GM13977 (cell line): ENCODE measurements around the gene PDPR.
"Not testable (repeated sequence)": the region's sequence is repeated elsewhere in the genome, so short reads cannot be mapped to it uniquely, and the experiment has no call there.

Experiments used
- DNase-seq: peaks from one replicate; pipeline ENCODE4 v3.0.0; 2012; ENCODE audit warnings: low spot score
- in situ Hi-C: fragments of 300-500 bp; cut with MboI; formaldehyde crosslinking; loops from one replicate; pipeline ENCODE4 v1.12.0; 2022; ENCODE audit warnings: low sequenced_read_pairs, low pct_unique_long_range_greater_than_20kb, mixed read lengths, inconsistent platforms; ENCODE audit not compliant: unreplicated experiment
- TF ChIP-seq, protein P1 (sequence below): IDR thresholded peaks from 2 replicates; pipeline ENCODE4 v1.5.1; 2012; ENCODE audit warnings: mild to moderate bottlenecking, control low read depth; ENCODE audit not compliant: insufficient read depth; ENCODE audit errors: extremely low read depth, missing control alignments

PDPR gene

GRCh38 chr16:70151941-70152509, 37.9 kb downstream of the PDPR start:
- TF ChIP-seq, protein P1, sequence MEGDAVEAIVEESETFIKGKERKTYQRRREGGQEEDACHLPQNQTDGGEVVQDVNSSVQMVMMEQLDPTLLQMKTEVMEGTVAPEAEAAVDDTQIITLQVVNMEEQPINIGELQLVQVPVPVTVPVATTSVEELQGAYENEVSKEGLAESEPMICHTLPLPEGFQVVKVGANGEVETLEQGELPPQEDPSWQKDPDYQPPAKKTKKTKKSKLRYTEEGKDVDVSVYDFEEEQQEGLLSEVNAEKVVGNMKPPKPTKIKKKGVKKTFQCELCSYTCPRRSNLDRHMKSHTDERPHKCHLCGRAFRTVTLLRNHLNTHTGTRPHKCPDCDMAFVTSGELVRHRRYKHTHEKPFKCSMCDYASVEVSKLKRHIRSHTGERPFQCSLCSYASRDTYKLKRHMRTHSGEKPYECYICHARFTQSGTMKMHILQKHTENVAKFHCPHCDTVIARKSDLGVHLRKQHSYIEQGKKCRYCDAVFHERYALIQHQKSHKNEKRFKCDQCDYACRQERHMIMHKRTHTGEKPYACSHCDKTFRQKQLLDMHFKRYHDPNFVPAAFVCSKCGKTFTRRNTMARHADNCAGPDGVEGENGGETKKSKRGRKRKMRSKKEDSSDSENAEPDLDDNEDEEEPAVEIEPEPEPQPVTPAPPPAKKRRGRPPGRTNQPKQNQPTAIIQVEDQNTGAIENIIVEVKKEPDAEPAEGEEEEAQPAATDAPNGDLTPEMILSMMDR = no peak
- no peak for DNase-seq
- in situ Hi-C loops = no loop called here

- TF ChIP-seq, protein P1 = no peak
- in situ Hi-C loops = no loop called here
- DNase-seq = no peak
These were observed 38.6 kb downstream of the PDPR start for GRCh38 chr16:70152578-70153302.

GRCh38 chr16:70154736-70155135, 40.6 kb downstream of the PDPR start:
- in situ Hi-C loops, DNase-seq: not testable (repeated sequence)

DNA sequence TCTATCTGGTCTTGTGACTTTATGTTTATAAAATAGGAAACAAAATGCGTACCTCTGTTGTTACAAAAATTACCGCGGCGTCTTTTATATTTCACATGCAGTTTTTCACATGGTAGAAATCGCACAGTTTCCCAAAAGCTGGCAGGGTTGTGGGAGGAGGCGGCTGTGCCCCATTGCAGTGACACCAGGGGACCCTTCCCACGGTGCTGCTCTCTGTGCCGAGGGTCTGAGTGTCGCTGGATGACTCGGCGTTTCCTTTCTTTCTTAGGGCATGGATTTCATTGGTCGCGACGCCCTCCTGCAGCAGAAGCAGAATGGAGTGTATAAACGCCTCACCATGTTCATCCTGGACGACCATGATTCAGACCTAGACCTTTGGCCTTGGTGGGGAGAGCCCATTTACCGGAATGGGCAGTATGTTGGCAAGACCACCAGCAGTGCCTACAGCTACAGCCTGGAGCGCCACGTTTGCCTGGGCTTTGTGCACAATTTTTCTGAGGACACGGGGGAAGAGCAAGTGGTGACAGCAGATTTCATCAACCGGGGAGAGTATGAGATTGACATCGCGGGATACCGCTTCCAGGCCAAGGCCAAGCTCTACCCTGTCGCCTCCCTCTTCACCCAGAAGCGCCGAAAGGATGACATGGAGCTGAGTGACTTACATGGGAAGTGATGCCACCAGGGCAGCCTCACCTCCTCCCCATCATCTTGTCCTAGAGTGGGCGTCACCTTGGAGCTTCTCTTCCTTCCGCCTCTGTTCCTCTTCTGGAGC, 42.3 kb downstream of the PDPR start:
- in situ Hi-C loops = no loop called here
- DNase-seq = peak; percentile 34
- TF ChIP-seq, protein P1 = no peak

DNA sequence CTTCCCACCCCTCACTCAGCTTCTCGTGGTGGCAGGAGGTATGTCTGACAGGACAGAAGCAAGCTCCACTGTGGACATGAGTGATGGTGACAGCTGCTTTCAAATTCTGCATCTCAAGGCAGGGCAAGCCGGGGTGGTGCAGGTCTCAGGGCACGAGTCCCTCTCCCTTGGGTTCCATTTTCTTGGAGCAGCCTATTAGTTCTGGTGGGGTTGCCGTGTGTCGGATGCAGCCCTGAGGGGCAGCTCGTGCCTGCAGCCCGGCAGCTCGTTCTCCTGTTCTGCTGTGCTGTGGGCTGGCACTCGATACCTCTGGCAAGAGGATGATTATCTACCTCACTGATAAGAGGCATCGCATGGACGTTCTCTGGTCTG, 43.0 kb downstream of the PDPR start:
- TF ChIP-seq, protein P1 = no peak
- no peak for DNase-seq
- in situ Hi-C loops = no loop called here

DNA sequence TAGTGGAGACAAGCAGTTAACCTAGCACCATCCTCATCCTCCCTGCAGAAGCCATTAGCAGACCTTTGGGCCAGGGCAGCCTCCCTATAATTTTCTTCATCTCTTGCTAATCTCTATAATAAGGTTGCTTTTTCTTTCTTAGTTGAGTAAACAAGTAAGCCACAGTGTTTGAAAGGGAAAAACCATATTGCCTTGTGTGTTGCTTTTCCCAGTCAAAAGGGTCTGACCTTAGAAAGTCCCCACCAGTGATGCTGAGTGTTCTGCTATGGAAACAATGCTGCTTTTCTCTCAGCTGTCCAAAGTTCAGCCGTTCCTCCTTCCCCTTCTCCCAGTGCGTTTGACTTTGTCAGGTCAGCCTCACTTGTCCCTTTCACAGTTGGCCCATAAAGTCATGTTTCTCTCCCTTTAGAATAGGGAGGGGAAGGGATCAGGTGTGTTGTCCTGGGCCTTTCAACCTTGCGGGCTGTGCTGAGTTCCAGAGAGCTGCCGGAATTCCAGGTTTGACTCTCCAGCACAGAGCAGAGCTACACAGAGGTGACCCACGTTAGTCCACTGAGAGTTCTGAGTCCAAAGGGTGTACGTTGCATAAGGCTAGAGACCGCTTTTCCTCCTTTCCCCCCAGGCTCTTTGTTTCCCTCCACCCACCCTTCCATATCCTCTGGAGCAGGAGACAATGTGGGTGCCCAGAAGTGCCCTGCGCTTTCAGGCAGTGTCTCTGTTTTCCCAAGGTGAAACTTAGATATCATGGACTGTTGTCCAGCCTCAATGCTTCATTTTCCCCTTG, 43.5 kb downstream of the PDPR start:
- in situ Hi-C loops = no loop called here
- TF ChIP-seq, protein P1 = no peak
- peak; percentile 24 for DNase-seq
